GM12872 (cell line): ENCODE measurements around the gene MAP7D3.

Experiments used
- CTCF ChIP-seq: IDR thresholded peaks from 3 replicates; pipeline ENCODE4 v1.5.1; 2011; ENCODE audit warnings: low read depth, mild to moderate bottlenecking, low read length, moderate library complexity; ENCODE audit not compliant: insufficient read depth

Gene MAP7D3

GRCh38 chrX:136273986-136274385, 22.8 kb upstream of the MAP7D3 start:
- no peak for TF ChIP-seq CTCF

- TF ChIP-seq CTCF: no peak
Measured at GRCh38 chrX:136272325-136272724, 21.1 kb upstream of the MAP7D3 start.

GRCh38 chrX:136271300-136271699, 20.1 kb upstream of the MAP7D3 start:
- TF ChIP-seq CTCF: no peak

- TF ChIP-seq CTCF: no peak
Measured at GRCh38 chrX:136269921-136270320, 18.7 kb upstream of the MAP7D3 start.

- TF ChIP-seq CTCF: peak; percentile 67
Measured at GRCh38 chrX:136268051-136269048, 17.1 kb upstream of the MAP7D3 start.

GRCh38 chrX:136266828-136267227, 15.6 kb upstream of the MAP7D3 start:
- TF ChIP-seq CTCF: no peak

GRCh38 chrX:136262812-136263315, 11.7 kb upstream of the MAP7D3 start:
- no peak for TF ChIP-seq CTCF
